Activated CD8-positive, alpha-beta T cell treated with anti-CD3 and anti-CD28 coated beads for 36 hours (primary cell): ENCODE results near the gene RAB37. TPM values are rescaled to one million over a fixed set of nuclear protein-coding genes. Genes with fewer than 3 reads are reported as not detected.
A peak's percentile ranks its signal among the peaks of the same experiment; 100 is the strongest.

Experiments
- ATAC-seq: fragments of 200-7000 bp; cut with Tn5 transposase; one replicate; pipeline ENCODE4 v1.10.0; 2021; ENCODE audit warnings: mild to moderate bottlenecking, moderate library complexity
- CTCF ChIA-PET: fragments of 350-600 bp; sonication (Branson Sonifier 250); formaldehyde crosslinking; loops from one replicate; lab custom pipeline; 2021; ENCODE audit warnings: antibody characterized with exemption; lab: Charles Lee
- POLR2A ChIA-PET: fragments of 350-600 bp; sonication (Branson Sonifier 250); formaldehyde crosslinking; loops from one replicate; lab custom pipeline; 2021; ENCODE audit warnings: antibody characterized with exemption; lab: Charles Lee
- DNase-seq: peaks from one replicate; pipeline ENCODE4 v3.0.0-alpha.2; 2020
- H3K27ac Mint-ChIP-seq: one replicate; pipeline ENCODE4 v1.8.0; 2021; ENCODE audit warnings: mild to moderate bottlenecking, mixed read lengths
- H3K27me3 Mint-ChIP-seq: one replicate; pipeline ENCODE4 v1.8.0; 2021; ENCODE audit warnings: mixed read lengths
- H3K36me3 Mint-ChIP-seq: one replicate; pipeline ENCODE4 v1.8.0; 2021; ENCODE audit warnings: low read depth, mixed read lengths
- H3K4me1 Mint-ChIP-seq: one replicate; pipeline ENCODE4 v1.8.0; 2021; ENCODE audit warnings: low read depth, mixed read lengths
- H3K4me3 Mint-ChIP-seq: one replicate; pipeline ENCODE4 v1.8.0; 2021; ENCODE audit warnings: mild to moderate bottlenecking, moderate library complexity, mixed read lengths
- H3K9me3 Mint-ChIP-seq: one replicate; pipeline ENCODE4 v1.8.0; 2021; ENCODE audit warnings: mixed read lengths
- intact Hi-C: fragments of 100-400 bp; cut with micrococcal nuclease; formaldehyde crosslinking; loops from one replicate; pipeline ENCODE4 v1.10.0; 2022
- total RNA-seq, 2 experiments: library from RNA; stranded (reverse); gene quantifications; one replicate each; pipeline ENCODE4 v1.2.3, GENCODE V29; 2021
- TF ChIP-seq, protein P1 (sequence below): fragments of 200-600 bp; IDR thresholded peaks from one replicate; pipeline ENCODE4 v1.8.0; 2022; ENCODE audit warnings: antibody characterized with exemption, mild to moderate bottlenecking

RAB37 gene
- total RNA-seq, 2 experiments from 2014 or later: 6.6 to 6.7 TPM

DNA sequence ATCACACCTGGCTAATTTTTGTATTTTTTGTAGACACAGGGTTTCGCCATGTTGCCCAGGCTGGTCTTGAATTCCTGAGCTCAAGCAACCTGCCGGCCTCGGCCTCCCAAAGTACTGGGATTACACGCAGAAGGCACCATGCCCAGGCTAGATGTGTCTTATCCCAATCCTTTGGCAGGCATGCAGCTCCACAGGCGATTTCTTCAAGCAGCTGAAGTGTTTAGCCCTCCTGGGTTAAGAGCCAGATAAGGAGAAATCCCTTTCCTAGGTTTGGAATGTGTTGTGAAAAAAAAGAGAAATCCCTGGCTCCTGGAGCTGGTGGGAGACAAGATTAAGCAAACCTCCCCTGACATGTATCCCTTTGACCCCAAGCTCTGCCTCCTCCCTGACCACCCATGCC lies 9.3 kb downstream of the RAB37 start:
- Mint-ChIP-seq H3K4me1 (peaks cover 51% of the 10 kb centered on the region), H3K9me3 (peaks cover 7% of the 10 kb centered on the region), H3K36me3 (peaks cover 22% of the 10 kb centered on the region), H3K27me3 (no peaks in the 10 kb centered on the region), H3K27ac (peak overlapping the region; percentile 77), H3K4me3 (no peak overlapping the region)
- intact Hi-C loops: loop anchor here (2.0 kb wide), 1 partner anchor 34 kb away; no protein-coding TSS in a partner anchor
- TF ChIP-seq, protein P1, sequence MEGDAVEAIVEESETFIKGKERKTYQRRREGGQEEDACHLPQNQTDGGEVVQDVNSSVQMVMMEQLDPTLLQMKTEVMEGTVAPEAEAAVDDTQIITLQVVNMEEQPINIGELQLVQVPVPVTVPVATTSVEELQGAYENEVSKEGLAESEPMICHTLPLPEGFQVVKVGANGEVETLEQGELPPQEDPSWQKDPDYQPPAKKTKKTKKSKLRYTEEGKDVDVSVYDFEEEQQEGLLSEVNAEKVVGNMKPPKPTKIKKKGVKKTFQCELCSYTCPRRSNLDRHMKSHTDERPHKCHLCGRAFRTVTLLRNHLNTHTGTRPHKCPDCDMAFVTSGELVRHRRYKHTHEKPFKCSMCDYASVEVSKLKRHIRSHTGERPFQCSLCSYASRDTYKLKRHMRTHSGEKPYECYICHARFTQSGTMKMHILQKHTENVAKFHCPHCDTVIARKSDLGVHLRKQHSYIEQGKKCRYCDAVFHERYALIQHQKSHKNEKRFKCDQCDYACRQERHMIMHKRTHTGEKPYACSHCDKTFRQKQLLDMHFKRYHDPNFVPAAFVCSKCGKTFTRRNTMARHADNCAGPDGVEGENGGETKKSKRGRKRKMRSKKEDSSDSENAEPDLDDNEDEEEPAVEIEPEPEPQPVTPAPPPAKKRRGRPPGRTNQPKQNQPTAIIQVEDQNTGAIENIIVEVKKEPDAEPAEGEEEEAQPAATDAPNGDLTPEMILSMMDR: no peak
- CTCF ChIA-PET: interaction anchor here (1.5 to 6.9 kb wide), 13 partner anchors 10 to 211 kb away, joined by 5 to 110 read pairs (median 36); partner anchors contain the start of genes GRIN2C, NAT9 and RAB37
- POLR2A ChIA-PET: interaction anchor here (0.6 to 5.5 kb wide), 10 partner anchors 9 to 127 kb away, joined by 3 to 35 read pairs (median 4); partner anchors contain the start of genes FDXR, NAT9 and RAB37
- DNase-seq (no peak), ATAC-seq (no peak)

DNA sequence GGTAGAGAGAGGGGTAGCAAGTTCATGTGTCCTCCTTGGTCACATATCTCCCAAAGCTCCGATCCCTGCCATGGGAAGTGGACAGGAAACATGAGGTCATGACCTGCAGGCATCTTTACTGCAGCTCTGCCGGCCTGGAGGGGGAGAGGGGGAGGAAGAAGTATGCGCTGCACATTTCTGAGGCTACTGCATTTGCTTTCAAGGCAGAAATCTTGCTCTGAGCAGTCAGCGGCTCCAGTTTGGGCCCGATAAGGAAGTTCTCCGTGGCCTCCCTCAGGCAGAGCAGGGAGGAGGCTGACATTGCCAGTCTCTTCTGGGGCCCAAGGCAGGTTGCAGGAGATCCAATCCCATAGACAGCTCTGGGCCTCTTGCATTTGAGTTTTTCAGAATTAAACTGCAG lies 9.9 kb downstream of the RAB37 start:
- CTCF ChIA-PET: interaction anchor here (0.7 to 6.9 kb wide), 12 partner anchors 11 to 293 kb away, joined by 3 to 110 read pairs (median 42); partner anchors contain the start of genes GRIN2C, NAT9 and RAB37
- intact Hi-C loops: loop anchor here (2.0 kb wide), 1 partner anchor 34 kb away; no protein-coding TSS in a partner anchor
- POLR2A ChIA-PET: interaction anchor here (1.6 to 5.5 kb wide), 4 partner anchors 10 to 33 kb away, joined by 5 to 35 read pairs (median 8); partner anchors contain the start of genes NAT9 and RAB37
- no peak for DNase-seq
- Mint-ChIP-seq H3K27me3 (no peaks in the 10 kb centered on the region), H3K36me3 (peaks cover 27% of the 10 kb centered on the region), H3K27ac (peak overlapping the region; percentile 77), H3K9me3 (peaks cover 7% of the 10 kb centered on the region), H3K4me3 (peak overlapping the region; percentile 65), H3K4me1 (peaks cover 51% of the 10 kb centered on the region)
- no peak for ATAC-seq
- TF ChIP-seq, protein P1: no peak

DNA sequence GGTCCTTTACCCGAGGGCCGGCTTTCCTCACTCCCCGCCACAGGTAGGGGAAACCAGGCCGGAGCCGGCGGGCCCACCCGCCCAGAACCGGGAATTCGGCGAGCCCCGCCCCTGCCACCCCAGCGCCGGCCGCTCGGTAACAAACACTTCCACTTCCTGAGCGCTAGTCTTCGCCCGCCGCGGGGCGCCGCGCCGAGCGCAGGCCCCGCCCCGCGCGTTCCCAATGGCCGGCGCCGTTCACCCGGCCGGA lies 11.1 kb downstream of the RAB37 start:
- H3K4me3 Mint-ChIP-seq: peak overlapping the region; percentile 65
- intact Hi-C loops: no loop called here
- peaks cover 7% of the 10 kb centered on the region for H3K9me3 Mint-ChIP-seq
- ChIA-PET POLR2A (interaction anchor here (3.8 to 5.5 kb wide), 2 partner anchors 11 to 32 kb away, joined by 21 to 35 read pairs; partner anchors contain the start of gene RAB37), CTCF (interaction anchor here (6.9 kb wide), 1 partner anchor 10 kb away, joined by 98 read pairs; no protein-coding TSS in a partner anchor)
- TF ChIP-seq, protein P1: no peak
- H3K27me3 Mint-ChIP-seq: no peaks in the 10 kb centered on the region
- H3K27ac Mint-ChIP-seq: no peak overlapping the region
- ATAC-seq (no peak), DNase-seq (no peak)
- peaks cover 49% of the 10 kb centered on the region for H3K4me1 Mint-ChIP-seq
- peaks cover 39% of the 10 kb centered on the region for H3K36me3 Mint-ChIP-seq

DNA sequence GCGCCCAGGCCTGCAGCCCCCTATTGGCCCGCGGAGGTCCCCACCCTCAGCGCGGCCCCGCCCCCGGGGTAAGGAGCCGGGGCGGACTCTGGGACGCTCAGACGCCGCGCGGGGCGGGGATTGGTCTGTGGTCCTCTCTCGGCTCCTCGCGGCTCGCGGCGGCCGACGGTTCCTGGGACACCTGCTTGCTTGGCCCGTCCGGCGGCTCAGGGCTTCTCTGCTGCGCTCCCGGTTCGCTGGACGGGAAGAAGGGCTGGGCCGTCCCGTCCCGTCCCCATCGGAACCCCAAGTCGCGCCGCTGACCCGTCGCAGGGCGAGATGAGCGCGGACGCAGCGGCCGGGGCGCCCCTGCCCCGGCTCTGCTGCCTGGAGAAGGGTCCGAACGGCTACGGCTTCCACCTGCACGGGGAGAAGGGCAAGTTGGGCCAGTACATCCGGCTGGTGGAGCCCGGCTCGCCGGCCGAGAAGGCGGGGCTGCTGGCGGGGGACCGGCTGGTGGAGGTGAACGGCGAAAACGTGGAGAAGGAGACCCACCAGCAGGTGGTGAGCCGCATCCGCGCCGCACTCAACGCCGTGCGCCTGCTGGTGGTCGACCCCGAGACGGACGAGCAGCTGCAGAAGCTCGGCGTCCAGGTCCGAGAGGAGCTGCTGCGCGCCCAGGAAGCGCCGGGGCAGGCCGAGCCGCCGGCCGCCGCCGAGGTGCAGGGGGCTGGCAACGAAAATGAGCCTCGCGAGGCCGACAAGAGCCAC lies 11.6 kb downstream of the RAB37 start, which contains the start of gene NHERF1:
Gene NHERF1, plus strand, starts transcription at position 100 of the 750 bp plus-strand sequence. Its CDS starts 219 bp downstream, at position 319.
- peak within 1 kb of the TSS; percentile 85 for H3K4me3 Mint-ChIP-seq
- ChIA-PET CTCF (interaction anchor here (1.2 to 7.9 kb wide), 8 partner anchors 9 to 116 kb away, joined by 5 to 98 read pairs (median 16); partner anchors contain the start of gene NAT9), POLR2A (interaction anchor here (1.2 to 5.5 kb wide), 9 partner anchors 11 to 125 kb away, joined by 3 to 35 read pairs (median 8); partner anchors contain the start of genes FDXR, NAT9 and RAB37)
- peaks cover 49% of the 10 kb centered on the region for H3K4me1 Mint-ChIP-seq
- H3K36me3 Mint-ChIP-seq: peaks cover 38% of the 10 kb centered on the region
- TF ChIP-seq, protein P1: peak; percentile 30
- no peaks in the 10 kb centered on the region for H3K27me3 Mint-ChIP-seq
- DNase-seq (peak; percentile 94), ATAC-seq (peak; percentile 89)
- H3K27ac Mint-ChIP-seq: peak within 1 kb of the TSS; percentile 86
- peaks cover 3% of the 10 kb centered on the region for H3K9me3 Mint-ChIP-seq
- intact Hi-C loops: no loop called here
